Measurements from ENCODE around the gene TMED1.
A peak's percentile ranks its signal among the peaks of the same experiment; 100 is the strongest.
"Not testable (repeated sequence)": the region's sequence is repeated elsewhere in the genome, so short reads cannot be mapped to it uniquely, and the experiment has no call there.

TMED1 gene, protein sequence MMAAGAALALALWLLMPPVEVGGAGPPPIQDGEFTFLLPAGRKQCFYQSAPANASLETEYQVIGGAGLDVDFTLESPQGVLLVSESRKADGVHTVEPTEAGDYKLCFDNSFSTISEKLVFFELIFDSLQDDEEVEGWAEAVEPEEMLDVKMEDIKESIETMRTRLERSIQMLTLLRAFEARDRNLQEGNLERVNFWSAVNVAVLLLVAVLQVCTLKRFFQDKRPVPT

DNA sequence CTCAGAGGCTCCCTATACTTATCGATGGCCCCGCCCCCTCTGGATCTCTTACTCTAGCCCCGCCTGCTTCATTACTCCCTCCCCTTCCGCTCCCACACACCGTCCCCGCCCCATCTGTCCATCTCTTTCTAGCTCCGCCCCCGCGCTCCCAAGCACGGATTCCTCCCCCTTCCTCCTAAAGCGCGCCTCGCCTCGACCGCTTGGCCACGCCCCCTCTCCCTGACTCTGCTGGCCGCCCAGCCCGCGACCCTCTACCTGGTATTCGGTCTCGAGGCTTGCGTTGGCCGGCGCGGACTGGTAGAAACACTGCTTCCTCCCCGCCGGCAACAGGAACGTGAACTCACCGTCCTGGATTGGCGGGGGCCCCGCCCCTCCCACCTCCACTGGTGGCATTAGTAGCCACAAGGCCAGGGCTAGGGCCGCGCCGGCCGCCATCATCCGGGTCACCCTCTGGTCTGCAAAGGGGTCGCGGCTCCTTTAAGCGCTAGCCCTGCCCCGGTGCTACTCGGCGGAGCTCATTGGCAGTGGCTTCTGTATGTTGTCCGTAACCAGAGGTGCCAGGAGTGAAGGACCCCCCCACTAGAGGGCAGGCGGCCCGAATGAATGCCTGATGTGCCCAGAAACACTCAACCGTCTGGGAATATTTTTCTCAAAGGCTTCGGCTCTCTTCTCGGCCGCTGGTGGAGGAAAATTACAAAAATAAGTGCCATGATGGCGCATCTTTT lies at the start of gene TMED1:
TMED1 (minus strand) TSS at position 459 of the 725 bp plus-strand sequence; CDS start at position 438, 21 bp downstream.
- peak; percentile 86 to 94 for DNase-seq (ENCODE audit: extremely low read depth in 1 of 2, low read depth in 1 of 2)

DNA sequence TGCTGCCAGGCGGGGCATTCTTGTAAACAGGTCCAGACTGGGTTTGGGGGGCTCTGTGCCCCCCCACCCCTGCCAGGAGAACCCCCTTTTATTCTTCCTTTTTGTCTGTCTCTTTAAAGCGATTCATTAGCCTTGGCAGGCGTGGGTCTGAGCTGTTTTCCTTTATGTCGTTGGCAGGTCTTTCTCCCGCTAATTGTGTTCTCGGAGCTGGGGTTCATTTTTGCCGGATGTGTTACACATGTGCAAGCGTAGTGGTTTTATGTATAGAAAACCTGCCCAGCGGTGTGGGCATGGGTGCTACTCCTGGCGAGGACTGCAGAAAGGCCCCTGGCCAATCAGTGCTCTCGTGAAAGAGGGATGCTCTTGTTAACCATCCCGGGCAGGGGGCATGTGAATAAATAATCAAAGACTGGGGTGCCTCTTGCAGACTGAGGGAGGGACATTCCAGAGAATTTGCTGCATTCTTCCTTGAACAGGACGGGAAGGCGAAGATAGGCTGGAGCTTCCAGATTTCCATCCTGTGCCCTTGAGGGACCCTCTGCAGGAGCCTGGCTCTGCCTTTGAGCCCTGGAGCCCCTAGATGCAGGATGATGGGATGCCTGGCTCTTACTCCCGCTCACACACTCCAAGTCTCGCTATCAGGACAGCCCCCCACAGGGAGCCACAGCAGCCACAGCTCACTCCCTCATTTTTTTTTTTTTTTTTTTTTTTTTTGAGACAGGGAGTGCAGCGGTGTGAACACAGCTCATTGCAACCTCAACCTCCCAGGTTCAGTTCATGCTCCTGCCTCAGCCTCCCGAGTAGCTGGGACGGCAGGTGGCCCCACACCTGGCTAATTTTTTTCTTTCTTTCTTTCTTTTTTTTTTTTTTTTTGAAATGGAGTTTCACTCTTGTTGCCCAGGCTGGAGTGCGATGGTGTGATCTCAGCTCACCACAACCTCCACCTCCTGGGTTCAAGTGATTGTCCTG lies 49.5 kb upstream of the TMED1 start:
- DNase-seq (ENCODE audit: extremely low read depth in 1 of 2, low read depth in 1 of 2), result no peak

- no peak for DNase-seq (ENCODE audit: extremely low read depth in 1 of 2, low read depth in 1 of 2)
Measured at GRCh38 chr19:10884274-10884673, 48.3 kb upstream of the TMED1 start.

- no peak for DNase-seq (ENCODE audit: extremely low read depth in 1 of 2, low read depth in 1 of 2)
Measured at GRCh38 chr19:10882108-10882457, 46.1 kb upstream of the TMED1 start.

DNA sequence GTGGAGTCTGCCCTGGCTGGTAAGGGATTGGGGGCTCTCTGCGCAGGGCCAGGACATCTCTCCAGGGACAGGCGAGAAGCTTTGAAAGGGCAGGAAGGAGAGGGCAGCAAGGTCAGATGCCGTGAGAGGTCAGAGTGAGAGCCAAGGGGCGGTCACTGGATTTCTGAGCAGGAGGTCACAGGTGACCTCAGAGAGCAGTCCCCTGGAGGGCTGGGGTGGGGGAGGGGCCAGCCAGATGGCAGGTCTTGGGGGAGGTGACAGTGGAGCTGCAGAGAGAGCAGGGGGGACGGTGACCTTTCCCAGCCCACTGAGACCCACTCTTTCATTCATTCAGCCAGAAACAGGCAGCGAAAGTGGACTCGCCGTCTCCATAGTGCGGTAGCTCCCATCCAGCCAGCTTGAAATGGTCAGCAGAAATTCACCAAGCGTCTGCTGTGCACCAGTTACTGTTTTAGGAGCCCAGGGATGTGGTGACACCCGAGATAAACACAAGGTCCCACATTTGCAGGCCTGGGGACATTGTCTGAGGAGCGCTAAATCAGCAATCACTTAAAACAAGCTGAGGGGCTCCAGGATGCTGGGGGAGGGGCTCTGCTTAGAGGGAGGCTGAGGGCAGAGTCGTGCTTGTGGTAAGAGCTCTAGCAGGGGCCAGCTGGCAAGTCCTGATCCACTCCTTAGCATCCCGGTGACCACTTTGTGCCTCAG lies 45.5 kb upstream of the TMED1 start:
- DNase-seq (ENCODE audit: extremely low read depth in 1 of 2, low read depth in 1 of 2), result no peak

DNA sequence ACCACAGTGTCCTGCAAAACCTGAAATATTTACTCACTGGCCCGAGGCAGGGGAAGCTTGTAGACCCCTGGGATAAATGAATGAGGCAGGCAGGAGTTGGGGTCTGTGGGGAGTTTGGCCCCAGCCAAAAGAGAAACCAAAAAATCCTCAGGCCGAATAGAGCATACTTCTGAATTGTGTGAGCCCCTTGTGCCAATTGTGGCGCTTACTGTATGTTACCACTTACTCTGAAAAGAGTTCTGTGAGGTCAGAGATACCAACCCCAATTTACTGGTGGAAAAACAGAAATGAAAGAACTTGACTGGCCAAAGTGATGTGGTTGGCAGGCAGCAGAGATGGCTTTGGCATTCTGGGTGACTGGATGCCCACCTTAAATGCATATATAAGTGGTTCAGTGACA lies 42.2 kb upstream of the TMED1 start:
- no peak for DNase-seq (ENCODE audit: extremely low read depth in 1 of 2, low read depth in 1 of 2)

DNA sequence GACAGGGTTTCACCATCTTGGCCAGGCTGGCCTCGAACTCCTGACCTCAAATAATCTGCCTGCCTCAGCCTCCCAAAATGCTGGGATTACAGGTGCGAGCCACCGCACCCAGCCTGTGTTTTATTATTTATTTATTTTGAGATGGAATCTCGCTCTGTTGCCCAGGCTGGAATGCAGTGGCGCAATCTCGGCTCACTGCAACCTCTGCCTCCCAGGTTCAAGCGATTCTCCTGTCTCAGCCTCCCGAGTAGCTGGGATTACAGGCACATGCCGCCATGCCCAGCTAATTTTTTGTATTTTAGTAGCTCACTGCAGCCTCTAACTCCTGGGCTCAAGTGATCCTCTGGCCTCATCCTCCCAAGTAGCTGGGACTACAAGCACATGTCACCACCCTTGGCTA lies 41.6 kb upstream of the TMED1 start:
- DNase-seq (ENCODE audit: extremely low read depth in 1 of 2, low read depth in 1 of 2), result not testable (repeated sequence)

DNA sequence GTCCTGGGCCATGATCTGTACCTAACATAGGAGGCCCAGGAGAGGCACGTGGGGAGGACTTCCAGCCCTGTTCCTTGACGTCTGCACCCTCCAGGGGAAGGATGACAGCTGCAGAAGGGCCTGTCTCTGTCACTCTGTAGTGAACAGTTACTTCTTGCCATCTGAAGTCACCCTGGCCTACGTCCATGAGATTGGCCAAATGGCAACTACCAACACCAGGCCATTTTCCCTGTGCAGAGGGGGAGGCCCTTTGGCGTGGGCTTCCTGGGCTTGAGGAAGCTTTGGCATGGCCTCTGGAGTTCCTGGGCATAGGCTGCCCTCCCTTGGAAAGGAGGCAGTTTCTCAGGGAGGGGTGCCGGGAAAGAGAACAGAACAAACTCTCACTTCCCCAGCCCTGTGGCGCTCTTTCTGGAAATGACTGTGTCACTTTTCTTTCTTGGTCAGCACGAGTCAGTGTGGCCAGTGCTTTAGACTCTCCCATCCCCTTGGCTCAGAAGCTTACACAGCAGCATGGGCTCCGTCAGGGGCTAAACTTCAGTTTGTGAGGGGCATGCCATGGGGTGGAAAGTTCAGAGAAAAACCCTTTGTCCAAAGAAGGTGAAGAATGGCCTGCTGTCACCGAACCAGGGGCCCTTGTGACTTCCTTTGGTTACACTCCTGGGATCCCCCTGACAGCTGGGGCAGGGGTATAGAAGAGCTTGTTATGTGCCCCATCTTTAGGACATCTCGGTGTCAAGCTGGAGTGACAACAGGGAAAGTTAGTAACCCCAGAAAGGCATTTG lies 40.6 kb upstream of the TMED1 start:
- DNase-seq (ENCODE audit: extremely low read depth in 1 of 2, low read depth in 1 of 2), result no peak

- no peak for DNase-seq (ENCODE audit: extremely low read depth in 1 of 2, low read depth in 1 of 2)
Measured at GRCh38 chr19:10874024-10874423, 38.0 kb upstream of the TMED1 start.

DNA sequence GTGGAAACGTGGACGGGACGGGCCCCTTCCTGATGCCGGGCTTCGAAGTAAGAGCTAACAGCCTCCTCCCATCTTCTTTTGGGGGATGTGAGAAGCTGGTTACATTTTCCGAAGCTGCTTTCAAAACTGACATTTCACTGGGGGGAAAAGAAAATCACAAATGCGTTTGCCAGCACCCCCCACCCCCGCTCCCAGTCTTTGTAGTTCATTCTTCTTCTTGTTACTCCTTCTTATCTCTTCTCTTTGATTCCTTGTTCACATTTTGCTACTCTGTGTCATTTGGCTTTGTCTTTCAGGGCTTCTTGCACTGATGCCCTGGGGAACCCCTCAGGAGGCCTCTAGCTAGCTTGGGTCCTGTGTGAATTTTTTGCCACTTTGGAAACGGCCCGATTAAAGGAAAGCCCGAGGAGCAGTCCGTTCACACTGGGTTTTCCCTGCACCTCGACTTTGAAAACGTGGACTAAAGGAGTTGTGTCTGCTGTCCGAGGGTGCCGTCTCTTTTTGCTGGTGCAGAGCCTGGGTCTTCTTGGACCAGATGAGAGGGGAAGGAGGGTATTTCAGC lies 36.6 kb upstream of the TMED1 start:
- DNase-seq (ENCODE audit: extremely low read depth in 1 of 2, low read depth in 1 of 2), result no peak

DNA sequence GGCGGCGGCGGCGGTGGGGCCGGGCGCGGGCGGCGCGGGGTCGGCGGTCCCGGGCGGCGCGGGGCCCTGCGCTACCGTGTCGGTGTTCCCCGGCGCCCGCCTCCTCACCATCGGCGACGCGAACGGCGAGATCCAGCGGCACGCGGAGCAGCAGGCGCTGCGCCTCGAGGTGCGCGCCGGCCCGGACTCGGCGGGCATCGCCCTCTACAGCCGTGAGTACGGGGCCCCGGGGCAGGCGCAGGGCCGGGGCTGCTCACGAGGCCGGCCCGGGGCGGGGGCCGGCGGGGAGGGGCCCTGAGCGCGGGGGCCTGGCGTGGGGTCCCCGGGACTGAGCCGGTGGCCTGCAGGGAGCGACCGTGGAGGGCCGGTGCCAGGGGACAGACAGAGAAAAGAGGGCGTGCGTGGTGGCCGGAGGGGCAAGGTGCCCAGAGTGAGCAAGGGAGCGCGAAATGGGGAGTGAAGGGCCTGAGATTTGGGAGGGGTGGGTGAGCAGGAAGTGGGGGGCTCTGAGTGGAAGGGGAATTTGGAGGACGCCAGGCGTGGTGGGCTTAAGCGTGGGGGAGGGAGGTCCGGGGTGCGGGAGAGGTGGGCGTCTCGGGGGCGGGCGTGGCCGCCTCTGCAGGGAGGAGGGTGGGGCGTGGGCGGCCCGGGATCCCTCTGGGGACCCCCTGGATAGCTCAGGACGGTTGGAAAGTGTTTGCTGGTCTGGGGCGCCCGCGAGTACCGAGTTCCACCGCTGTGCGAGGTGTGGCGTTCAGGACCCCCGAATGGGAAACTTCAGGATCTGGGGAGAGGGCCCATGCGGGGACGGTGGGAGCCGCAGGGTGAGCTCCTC lies 35.9 kb upstream of the TMED1 start:
- peak in 1 of 2 donors; percentile 11 for DNase-seq (ENCODE audit: extremely low read depth in 1 of 2, low read depth in 1 of 2)

GRCh38 chr19:10870955-10871603 lies 35.1 kb upstream of the TMED1 start, which contains the start of gene CARM1:
Gene CARM1, plus strand, starts transcription at chr19:10871553. Its CDS starts 150 bp downstream, at chr19:10871703.
- peak; percentile 93 to 98 for DNase-seq (ENCODE audit: extremely low read depth in 1 of 2, low read depth in 1 of 2)

GRCh38 chr19:10870501-10870954 lies 34.5 kb upstream of the TMED1 start:
- no peak for DNase-seq (ENCODE audit: extremely low read depth in 1 of 2, low read depth in 1 of 2)

DNA sequence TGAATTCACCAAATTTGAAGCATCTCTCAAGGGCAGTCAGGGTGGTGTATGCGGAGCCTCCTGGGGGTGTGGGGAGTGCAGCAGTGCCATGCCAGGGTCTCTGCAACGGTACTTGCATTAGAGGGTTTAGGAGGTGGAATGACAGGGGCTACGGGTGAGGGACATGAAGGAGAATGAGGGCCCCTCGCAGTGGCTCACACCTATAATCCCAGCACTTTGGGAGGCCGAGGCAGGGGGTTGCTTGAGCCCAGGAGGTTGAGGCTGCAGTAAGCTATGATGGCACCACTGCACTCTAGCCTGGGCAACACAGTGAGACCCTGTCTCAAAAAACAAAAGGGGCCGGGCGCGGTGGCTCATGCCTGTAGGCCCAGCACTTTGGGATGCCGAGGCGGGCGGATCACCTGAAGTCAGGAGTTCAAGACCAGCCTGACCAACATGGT lies 33.9 kb upstream of the TMED1 start:
- not testable (repeated sequence) for DNase-seq (ENCODE audit: extremely low read depth in 1 of 2, low read depth in 1 of 2)

GRCh38 chr19:10868872-10869547 lies 33.0 kb upstream of the TMED1 start:
- DNase-seq (ENCODE audit: extremely low read depth in 1 of 2, low read depth in 1 of 2), result no peak

DNA sequence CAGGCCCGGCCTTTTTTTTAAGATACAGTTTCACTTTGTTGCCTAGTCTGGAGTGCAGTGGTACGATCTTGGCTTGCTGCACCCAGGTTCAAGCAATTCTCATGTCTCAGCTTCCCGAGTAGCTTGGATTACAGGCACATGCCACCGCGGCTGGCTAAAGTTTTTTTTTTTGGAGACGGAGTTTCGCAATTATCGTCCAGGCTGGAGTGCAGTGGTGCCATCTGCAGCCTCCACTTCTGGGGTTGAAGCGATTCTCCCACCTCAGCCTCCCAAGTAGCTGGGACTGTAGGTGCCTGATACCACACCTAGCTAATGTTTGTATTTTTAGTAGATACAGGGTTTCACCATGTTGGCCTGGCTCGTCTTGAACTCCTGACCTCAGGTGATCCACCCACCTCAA lies 30.5 kb upstream of the TMED1 start:
- DNase-seq (ENCODE audit: extremely low read depth in 1 of 2, low read depth in 1 of 2), result no peak

- peak; percentile 49 to 69 for DNase-seq (ENCODE audit: extremely low read depth in 1 of 2, low read depth in 1 of 2)
Measured at GRCh38 chr19:10864538-10864899, 28.5 kb upstream of the TMED1 start.
